ENCODE results near the gene ADH5.

- no peak for TF ChIP-seq CTCF (IDR thresholded peaks at IDR 0.05)
- TF ChIP-seq POLR2A (IDR thresholded peaks at IDR 0.05), result no peak
- TF ChIP-seq POLR2AphosphoS5 (IDR thresholded peaks at IDR 0.05), result no peak
These were observed 14.0 kb upstream of the ADH5 start for GRCh38 chr4:99102634-99103033.
